HG03097 (cell line): ENCODE results near the gene PAGR1.
A peak's percentile ranks its signal among the peaks of the same experiment; 100 is the strongest.
"Not testable (repeated sequence)": the region's sequence is repeated elsewhere in the genome, so short reads cannot be mapped to it uniquely, and the experiment has no call there.

ENCODE experiments used
- ATAC-seq: cut with Tn5 transposase; IDR thresholded peaks from one replicate; pipeline ENCODE4 v1.9.1; 2021; ENCODE audit not compliant: unreplicated experiment, low FRiP score

The PAGR1 gene

GRCh38 chr16:29815793-29816693 lies at the start of gene PAGR1:
Gene PAGR1 (plus strand): TSS chr16:29816152. CDS start chr16:29816526, 374 bp downstream.
- ATAC-seq = peak; percentile 57

- no peak for ATAC-seq
These were observed 49.4 kb upstream of the PAGR1 start for GRCh38 chr16:29766571-29766970.

- ATAC-seq = no peak
These were observed 48.9 kb upstream of the PAGR1 start for GRCh38 chr16:29767062-29767461.

- no peak for ATAC-seq
These were observed 46.4 kb upstream of the PAGR1 start for GRCh38 chr16:29769507-29769906.

GRCh38 chr16:29770250-29770929 lies 45.6 kb upstream of the PAGR1 start:
- no peak for ATAC-seq

- ATAC-seq = not testable (repeated sequence)
These were observed 43.6 kb upstream of the PAGR1 start for GRCh38 chr16:29772330-29772729.

GRCh38 chr16:29774730-29775129 lies 41.2 kb upstream of the PAGR1 start:
- no peak for ATAC-seq

GRCh38 chr16:29775742-29776408 lies 40.1 kb upstream of the PAGR1 start:
- ATAC-seq = no peak

- no peak for ATAC-seq
These were observed 38.2 kb upstream of the PAGR1 start, which contains the start of gene ZG16 for GRCh38 chr16:29777576-29778350. Gene ZG16 (plus strand): TSS chr16:29778256. CDS start chr16:29779267, 1,011 bp downstream.

GRCh38 chr16:29779474-29779873 lies 36.5 kb upstream of the PAGR1 start:
- ATAC-seq = no peak

- not testable (repeated sequence) for ATAC-seq
These were observed 32.6 kb upstream of the PAGR1 start for GRCh38 chr16:29783094-29783953.

- ATAC-seq = no peak
These were observed 31.8 kb upstream of the PAGR1 start for GRCh38 chr16:29784157-29784556.

- no peak for ATAC-seq
These were observed 31.0 kb upstream of the PAGR1 start for GRCh38 chr16:29784901-29785500.

GRCh38 chr16:29787155-29787554 lies 28.8 kb upstream of the PAGR1 start:
- not testable (repeated sequence) for ATAC-seq

- ATAC-seq = no peak
These were observed 26.2 kb upstream of the PAGR1 start for GRCh38 chr16:29789775-29790182.

- ATAC-seq = peak; percentile 87
These were observed 25.6 kb upstream of the PAGR1 start, which contains the start of gene KIF22 for GRCh38 chr16:29790183-29790948. Gene KIF22 (plus strand): TSS chr16:29790751. CDS start chr16:29790760, 9 bp downstream.

GRCh38 chr16:29790949-29791844 lies 24.8 kb upstream of the PAGR1 start:
- ATAC-seq = peak; percentile 4
